Measurements from ENCODE around the gene MAG.

Gene MAG

GRCh38 chr19:35322014-35322413 lies 30.1 kb downstream of the MAG start:
- peaks cover 4% of the 10 kb centered on the region for H3K9me3 Mint-ChIP-seq
- no peak overlapping the region for H3K27ac Mint-ChIP-seq
- DNase-seq (no peak), ATAC-seq (no peak)
- H3K4me1 Mint-ChIP-seq: peaks cover 14% of the 10 kb centered on the region
- H3K27me3 Mint-ChIP-seq: peaks cover 6% of the 10 kb centered on the region
- no peaks in the 10 kb centered on the region for H3K36me3 Mint-ChIP-seq (ENCODE audit: low read depth)
- no peak overlapping the region for H3K4me3 Mint-ChIP-seq

DNA sequence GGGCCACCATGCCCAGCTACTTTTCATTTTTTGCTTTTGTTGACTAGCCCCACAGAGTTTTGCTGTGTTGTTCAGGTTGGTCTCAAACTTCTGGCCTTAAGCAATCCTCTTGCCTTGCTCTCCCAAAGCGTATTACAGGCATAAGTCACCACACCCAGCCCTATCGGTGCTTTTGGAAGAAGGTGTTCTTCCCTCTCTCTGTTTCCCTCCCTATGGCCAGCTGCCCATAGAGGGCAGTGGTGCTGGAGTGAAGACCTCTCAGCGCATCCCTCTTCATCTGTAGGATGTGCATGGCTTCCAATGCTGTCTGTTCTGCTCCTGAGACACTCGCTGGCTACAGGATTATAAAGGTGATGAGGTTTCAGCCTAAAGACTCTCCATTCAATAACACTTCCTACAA lies 35.7 kb downstream of the MAG start:
- ATAC-seq (no peak), DNase-seq (no peak)
- Mint-ChIP-seq H3K9me3 (no peaks in the 10 kb centered on the region), H3K27ac (no peak overlapping the region), H3K36me3 (ENCODE audit: low read depth) (peaks cover 1% of the 10 kb centered on the region), H3K27me3 (peaks cover 6% of the 10 kb centered on the region), H3K4me3 (no peak overlapping the region), H3K4me1 (peaks cover 14% of the 10 kb centered on the region)

- Mint-ChIP-seq H3K27ac (peak within 1 kb of the TSS; percentile 3), H3K4me1 (peaks cover 25% of the 10 kb centered on the region), H3K36me3 (ENCODE audit: low read depth) (peaks cover 1% of the 10 kb centered on the region), H3K27me3 (peaks cover 8% of the 10 kb centered on the region), H3K4me3 (peak within 1 kb of the TSS; percentile 58), H3K9me3 (no peaks in the 10 kb centered on the region)
- peak; percentile 57 for ATAC-seq
- no peak for DNase-seq
These were observed 36.9 kb downstream of the MAG start, which contains the start of gene CD22 for GRCh38 chr19:35328851-35329285. TSS of gene CD22 (plus strand) at chr19:35329187. CDS start at chr19:35332041, 2,854 bp downstream.

DNA sequence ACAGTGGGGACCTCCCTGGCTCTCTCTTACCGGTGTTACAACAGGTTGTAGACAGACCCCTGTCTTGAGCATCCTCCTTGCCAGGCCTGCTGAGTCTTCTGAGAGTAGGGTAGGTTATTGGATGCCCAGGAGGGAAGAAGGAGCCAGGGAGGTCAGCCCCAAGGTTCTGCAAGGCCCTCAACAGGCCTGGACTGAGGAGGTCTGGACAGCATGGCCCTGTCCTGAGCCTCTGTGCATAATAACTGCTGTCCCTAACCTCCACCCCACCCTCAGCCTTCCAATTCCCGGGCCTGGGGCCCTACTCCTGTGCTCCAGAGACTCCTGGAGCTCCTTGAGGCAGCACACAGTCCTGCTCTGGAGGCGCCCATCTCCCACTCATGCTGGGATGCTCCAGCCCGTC lies 37.4 kb downstream of the MAG start:
- DNase-seq (no peak), ATAC-seq (no peak)
- no peaks in the 10 kb centered on the region for H3K9me3 Mint-ChIP-seq
- H3K27me3 Mint-ChIP-seq: peaks cover 8% of the 10 kb centered on the region
- peaks cover 1% of the 10 kb centered on the region for H3K36me3 Mint-ChIP-seq (ENCODE audit: low read depth)
- H3K4me3 Mint-ChIP-seq: peak overlapping the region; percentile 58
- H3K27ac Mint-ChIP-seq: peak overlapping the region; percentile 3
- peaks cover 29% of the 10 kb centered on the region for H3K4me1 Mint-ChIP-seq

- Mint-ChIP-seq H3K9me3 (no peaks in the 10 kb centered on the region), H3K27me3 (peaks cover 8% of the 10 kb centered on the region)
- no peak for ATAC-seq
These were observed 38.5 kb downstream of the MAG start for GRCh38 chr19:35330475-35330874.

GRCh38 chr19:35331551-35332214 lies 39.7 kb downstream of the MAG start:
- no peak overlapping the region for H3K4me3 Mint-ChIP-seq
- H3K9me3 Mint-ChIP-seq: no peaks in the 10 kb centered on the region
- H3K4me1 Mint-ChIP-seq: peaks cover 33% of the 10 kb centered on the region
- H3K27ac Mint-ChIP-seq: no peak overlapping the region
- peaks cover 1% of the 10 kb centered on the region for H3K36me3 Mint-ChIP-seq (ENCODE audit: low read depth)
- ATAC-seq (no peak), DNase-seq (no peak)
- peaks cover 5% of the 10 kb centered on the region for H3K27me3 Mint-ChIP-seq

More at GRCh38 chr19:35330475-35330874, 38.5 kb downstream of the MAG start:
- DNase-seq: peak; percentile 23
- peak overlapping the region; percentile 70 for H3K4me3 Mint-ChIP-seq
- peaks cover 1% of the 10 kb centered on the region for H3K36me3 Mint-ChIP-seq (ENCODE audit: low read depth)
- H3K27ac Mint-ChIP-seq: peak overlapping the region; percentile 37
- peaks cover 31% of the 10 kb centered on the region for H3K4me1 Mint-ChIP-seq

- no peak overlapping the region for H3K27ac Mint-ChIP-seq
- peak; percentile 45 for DNase-seq
- peaks cover 1% of the 10 kb centered on the region for H3K36me3 Mint-ChIP-seq (ENCODE audit: low read depth)
- peaks cover 33% of the 10 kb centered on the region for H3K4me1 Mint-ChIP-seq
- no peaks in the 10 kb centered on the region for H3K9me3 Mint-ChIP-seq
- peak; percentile 70 for ATAC-seq
- peak overlapping the region; percentile 50 for H3K4me3 Mint-ChIP-seq
- peaks cover 5% of the 10 kb centered on the region for H3K27me3 Mint-ChIP-seq
These were observed 40.9 kb downstream of the MAG start for GRCh38 chr19:35332817-35333216.

- H3K36me3 Mint-ChIP-seq (ENCODE audit: low read depth): peaks cover 1% of the 10 kb centered on the region
- no peak overlapping the region for H3K4me3 Mint-ChIP-seq
These were observed 42.3 kb downstream of the MAG start for GRCh38 chr19:35334144-35334753.

GRCh38 chr19:35336166-35336955 lies 44.4 kb downstream of the MAG start:
- no peak overlapping the region for H3K4me3 Mint-ChIP-seq
- H3K36me3 Mint-ChIP-seq (ENCODE audit: low read depth): no peaks in the 10 kb centered on the region
- ATAC-seq (no peak), DNase-seq (no peak)
- H3K9me3 Mint-ChIP-seq: no peaks in the 10 kb centered on the region
- H3K27ac Mint-ChIP-seq: no peak overlapping the region
- peaks cover 24% of the 10 kb centered on the region for H3K4me1 Mint-ChIP-seq
- H3K27me3 Mint-ChIP-seq: peaks cover 3% of the 10 kb centered on the region

More at GRCh38 chr19:35334144-35334753, 42.3 kb downstream of the MAG start:
- Mint-ChIP-seq H3K27ac (no peak overlapping the region), H3K4me1 (peaks cover 26% of the 10 kb centered on the region), H3K9me3 (no peaks in the 10 kb centered on the region), H3K27me3 (peaks cover 5% of the 10 kb centered on the region)
- ATAC-seq (no peak), DNase-seq (no peak)

DNA sequence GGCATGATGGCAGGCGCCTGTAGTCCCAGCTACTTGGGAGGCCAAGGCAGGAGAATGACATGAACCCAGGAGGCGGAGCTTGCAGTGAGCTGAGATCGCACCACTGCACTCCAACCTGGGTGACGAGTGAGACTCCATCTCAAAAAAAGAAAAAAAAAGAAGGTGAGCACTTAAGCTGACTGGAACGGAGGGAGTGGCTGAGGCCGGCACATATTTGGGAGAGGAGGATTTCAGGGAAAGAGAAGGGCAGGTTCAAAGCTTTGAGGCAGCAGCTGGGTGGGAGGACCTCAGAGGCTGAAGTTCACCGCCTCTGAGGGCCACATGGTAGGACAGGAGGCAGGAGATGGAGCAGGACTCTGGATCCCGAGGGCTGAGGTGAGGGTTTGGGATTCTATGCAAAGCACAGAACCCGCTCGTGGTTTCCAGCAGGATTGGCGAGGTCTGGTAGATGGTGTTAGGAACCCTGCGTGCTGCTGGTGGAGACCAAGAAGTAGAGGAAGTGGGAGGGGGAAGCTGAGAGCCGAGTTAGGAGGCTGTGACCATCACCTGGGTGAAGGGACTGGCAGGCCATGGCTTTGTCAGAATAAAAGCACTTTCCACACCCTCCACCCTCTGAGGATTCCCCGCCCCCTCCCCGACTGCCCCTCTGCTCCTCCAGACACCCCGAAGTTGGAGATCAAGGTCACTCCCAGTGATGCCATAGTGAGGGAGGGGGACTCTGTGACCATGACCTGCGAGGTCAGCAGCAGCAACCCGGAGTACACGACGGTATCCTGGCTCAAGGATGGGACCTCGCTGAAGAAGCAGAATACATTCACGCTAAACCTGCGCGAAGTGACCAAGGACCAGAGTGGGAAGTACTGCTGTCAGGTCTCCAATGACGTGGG lies 45.4 kb downstream of the MAG start:
- Mint-ChIP-seq H3K4me1 (peaks cover 26% of the 10 kb centered on the region), H3K27me3 (peaks cover 6% of the 10 kb centered on the region), H3K9me3 (no peaks in the 10 kb centered on the region), H3K4me3 (no peak overlapping the region), H3K36me3 (ENCODE audit: low read depth) (no peaks in the 10 kb centered on the region), H3K27ac (no peak overlapping the region)
- DNase-seq: no peak
- no peak for ATAC-seq

GRCh38 chr19:35337984-35338296 lies 46.0 kb downstream of the MAG start:
- no peak overlapping the region for H3K4me3 Mint-ChIP-seq
- no peaks in the 10 kb centered on the region for H3K36me3 Mint-ChIP-seq (ENCODE audit: low read depth)
- DNase-seq (no peak), ATAC-seq (no peak)
- H3K4me1 Mint-ChIP-seq: peaks cover 20% of the 10 kb centered on the region
- H3K9me3 Mint-ChIP-seq: no peaks in the 10 kb centered on the region
- H3K27ac Mint-ChIP-seq: no peak overlapping the region
- H3K27me3 Mint-ChIP-seq: peaks cover 7% of the 10 kb centered on the region

DNA sequence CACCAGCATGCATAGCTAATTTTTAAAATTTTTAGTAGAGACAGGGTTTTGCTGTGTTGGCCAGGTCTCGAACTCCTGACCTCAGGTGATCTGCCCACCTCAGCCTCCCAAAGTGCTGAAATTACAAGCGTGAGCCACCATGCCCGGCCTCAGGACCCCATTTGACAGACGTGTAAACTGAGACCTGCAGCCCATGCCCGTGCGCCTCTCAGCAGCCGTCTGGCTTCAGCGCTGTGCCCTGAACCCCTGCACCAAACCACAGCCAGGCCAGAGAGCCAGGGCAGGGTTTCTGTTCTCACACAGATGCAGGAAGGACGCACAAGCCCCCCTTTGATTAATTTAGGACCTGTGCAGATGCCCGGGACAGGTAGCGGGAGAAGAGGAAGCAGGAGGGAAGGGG lies 48.5 kb downstream of the MAG start:
- H3K27me3 Mint-ChIP-seq: peaks cover 5% of the 10 kb centered on the region
- no peak overlapping the region for H3K27ac Mint-ChIP-seq
- ATAC-seq: no peak
- no peak overlapping the region for H3K4me3 Mint-ChIP-seq
- peaks cover 10% of the 10 kb centered on the region for H3K4me1 Mint-ChIP-seq
- no peaks in the 10 kb centered on the region for H3K9me3 Mint-ChIP-seq
- H3K36me3 Mint-ChIP-seq (ENCODE audit: low read depth): no peaks in the 10 kb centered on the region
- DNase-seq: no peak

- DNase-seq (no peak), ATAC-seq (no peak)
- Mint-ChIP-seq H3K27ac (no peak overlapping the region), H3K9me3 (no peaks in the 10 kb centered on the region), H3K36me3 (ENCODE audit: low read depth) (no peaks in the 10 kb centered on the region), H3K4me1 (peaks cover 15% of the 10 kb centered on the region), H3K27me3 (peaks cover 5% of the 10 kb centered on the region), H3K4me3 (no peak overlapping the region)
These were observed 49.0 kb downstream of the MAG start for GRCh38 chr19:35341006-35341405.

DNA sequence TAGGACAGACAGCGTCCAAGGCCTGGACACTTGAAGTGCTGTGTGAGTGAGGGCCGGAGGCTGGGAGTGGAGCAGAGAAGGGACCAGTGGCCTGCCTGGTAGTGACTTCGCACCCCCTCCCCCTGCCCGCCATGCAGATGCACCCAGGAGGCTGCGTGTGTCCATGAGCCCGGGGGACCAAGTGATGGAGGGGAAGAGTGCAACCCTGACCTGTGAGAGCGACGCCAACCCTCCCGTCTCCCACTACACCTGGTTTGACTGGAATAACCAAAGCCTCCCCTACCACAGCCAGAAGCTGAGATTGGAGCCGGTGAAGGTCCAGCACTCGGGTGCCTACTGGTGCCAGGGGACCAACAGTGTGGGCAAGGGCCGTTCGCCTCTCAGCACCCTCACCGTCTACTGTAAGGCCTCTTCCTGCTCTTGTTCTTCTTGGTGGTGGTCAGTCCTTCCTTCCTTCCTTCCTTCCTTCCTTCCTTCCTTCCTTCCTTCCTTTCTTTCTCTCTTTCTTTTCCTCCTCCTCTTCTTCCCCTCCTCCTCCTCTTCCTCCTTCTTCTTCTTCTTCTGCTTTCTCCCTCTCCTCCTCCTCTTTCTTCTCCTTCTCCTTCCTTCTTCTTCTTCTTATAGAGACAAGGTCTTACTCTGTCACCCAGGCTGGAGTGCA lies 49.7 kb downstream of the MAG start:
- Mint-ChIP-seq H3K4me1 (peaks cover 20% of the 10 kb centered on the region), H3K36me3 (ENCODE audit: low read depth) (peaks cover 4% of the 10 kb centered on the region), H3K27ac (no peak overlapping the region), H3K27me3 (peaks cover 5% of the 10 kb centered on the region), H3K4me3 (no peak overlapping the region), H3K9me3 (no peaks in the 10 kb centered on the region)
- DNase-seq (no peak), ATAC-seq (no peak)
